H1 (cell line): Measurements from ENCODE around the gene TTC8. TPM values are rescaled to one million over a fixed set of nuclear protein-coding genes. Genes with fewer than 3 reads are reported as not detected.

ENCODE experiments used
- CTCF ChIA-PET: fragments of 300-600 bp; sonication (Branson Sonifier 250); formaldehyde crosslinking; loops from one replicate; lab custom pipeline; 2021; ENCODE audit not compliant: partially characterized antibody; lab: Charles Lee
- POLR2A ChIA-PET: fragments of 300-600 bp; sonication (Branson Sonifier 250); formaldehyde crosslinking; loops from one replicate; lab custom pipeline; 2021; ENCODE audit warnings: inconsistent platforms; ENCODE audit not compliant: partially characterized antibody; lab: Charles Lee
- DNase-seq, 2 experiments: peaks; one replicate each; pipeline versions ENCODE4 v3.0.0 to v3.0.0-alpha.2; 2010 to 2022; ENCODE audit warnings: low spot score in 2 of 2, low read depth in 1 of 2, mixed read lengths in 1 of 2
- FAIRE-seq: peaks from 2 replicates; lab custom pipeline; 2011; peaks lifted over from hg19 to GRCh38; lab: Jason Lieb, UNC
- H2AFZ ChIP-seq: 2 replicates; pipeline ENCODE4 v1.8.1; 2012; ENCODE audit warnings: low read length, inconsistent platforms
- H2AK5ac ChIP-seq: 2 replicates; pipeline ENCODE4 v1.6.1; 2013; ENCODE audit warnings: low read depth, low read length
- H2BK120ac ChIP-seq: replicated peaks from 2 replicates; pipeline ENCODE3; 2013; ENCODE audit warnings: low read depth, low read length, inconsistent platforms
- H2BK12ac ChIP-seq: 2 replicates; pipeline ENCODE4 v1.6.1; 2013; ENCODE audit warnings: low read depth, low read length
- H2BK15ac ChIP-seq: 2 replicates; pipeline ENCODE4 v1.6.1; 2013; ENCODE audit warnings: low read length
- H2BK20ac ChIP-seq: 2 replicates; pipeline ENCODE4 v1.6.1; 2013; ENCODE audit warnings: low read length
- H2BK5ac ChIP-seq: 2 replicates; pipeline ENCODE4 v1.6.1; 2013; ENCODE audit warnings: low read depth, low read length
- H3K14ac ChIP-seq: 2 replicates; pipeline ENCODE4 v1.6.1; 2013; ENCODE audit warnings: inconsistent platforms; ENCODE audit not compliant: insufficient read length
- H3K18ac ChIP-seq: 2 replicates; pipeline ENCODE4 v1.6.1; 2013; ENCODE audit warnings: low read length; ENCODE audit errors: extremely low read depth
- H3K23ac ChIP-seq: 2 replicates; pipeline ENCODE4 v1.6.1; 2013; ENCODE audit warnings: inconsistent platforms; ENCODE audit not compliant: insufficient read length
- H3K23me2 ChIP-seq: 2 replicates; pipeline ENCODE4 v1.6.1; 2013; ENCODE audit warnings: low read depth, low read length
- H3K27ac ChIP-seq: 2 replicates; pipeline ENCODE4 v1.6.1; 2011; ENCODE audit warnings: low read depth, low read length, inconsistent platforms
- H3K27me3 ChIP-seq, 4 experiments: replicated peaks in 1 of 4; 1 replicate in 1 of 4; 2 replicates in 3 of 4; pipeline versions ENCODE4 v1.6.1 to v1.8.1; 2011 to 2013; ENCODE audit warnings: low read length in 3 of 4, mild to moderate bottlenecking in 3 of 4, inconsistent platforms in 2 of 4, mixed read lengths in 2 of 4, moderate library complexity in 1 of 4; ENCODE audit not compliant: control insufficient read depth in 3 of 4, insufficient read depth in 3 of 4; ENCODE audit errors: extremely low read depth in 1 of 4
- H3K36me3 ChIP-seq, 4 experiments: 2 replicates each; pipeline versions ENCODE4 v1.6.1 to v1.8.1; 2011 to 2013; ENCODE audit warnings: mild to moderate bottlenecking in 4 of 4, low read length in 3 of 4, moderate library complexity in 2 of 4, control low read depth in 1 of 4, inconsistent platforms in 1 of 4; ENCODE audit not compliant: insufficient read depth in 4 of 4, control insufficient read depth in 2 of 4
- H3K4ac ChIP-seq: replicated peaks from 2 replicates; pipeline ENCODE3; 2013; ENCODE audit warnings: low read length, low read depth, mixed read lengths, inconsistent platforms; ENCODE audit not compliant: insufficient read length
- H3K4me1 ChIP-seq, 4 experiments: replicated peaks in 1 of 4; 1 replicate in 1 of 4; 2 replicates in 3 of 4; pipeline versions ENCODE4 v1.6.1 to v1.8.1; 2011 to 2013; ENCODE audit warnings: low read length in 3 of 4, inconsistent platforms in 2 of 4, mixed read lengths in 1 of 4; ENCODE audit not compliant: insufficient read depth in 4 of 4, control insufficient read depth in 3 of 4
- H3K4me2 ChIP-seq, 2 experiments: 2 replicates each; pipeline versions ENCODE4 v1.6.1 to v1.8.1; 2011 to 2013; ENCODE audit warnings: low read depth in 2 of 2, low read length in 2 of 2, control low read depth in 1 of 2, inconsistent platforms in 1 of 2, mild to moderate bottlenecking in 1 of 2; ENCODE audit not compliant: insufficient read depth in 1 of 2
- H3K4me3 ChIP-seq, 4 experiments: fragments of 200-600, 300-600 bp in 1 of 4; sonication (generic), shearing (Covaris generic), sonication (Bioruptor Twin) in 1 of 4; 2 replicates each; pipeline versions ENCODE4 v1.5.1 to v1.8.1; 2011 to 2016; ENCODE audit warnings: low read length in 4 of 4, low read depth in 3 of 4, control low read depth in 2 of 4, inconsistent platforms in 2 of 4, mild to moderate bottlenecking in 2 of 4, mixed read lengths in 1 of 4, moderate library complexity in 1 of 4; ENCODE audit not compliant: insufficient read depth in 2 of 4; ENCODE audit errors: extremely low read depth in 1 of 4
- H3K56ac ChIP-seq: replicated peaks from 2 replicates; pipeline ENCODE3; 2013; ENCODE audit warnings: low read depth, mild to moderate bottlenecking, mixed read lengths, low read length, inconsistent platforms; ENCODE audit not compliant: insufficient read length
- H3K79me1 ChIP-seq: 2 replicates; pipeline ENCODE4 v1.6.1; 2013; ENCODE audit warnings: low read depth, low read length, control low read depth
- H3K79me2 ChIP-seq, 2 experiments: 2 replicates each; pipeline versions ENCODE4 v1.6.1 to v1.8.1; 2012 to 2013; ENCODE audit warnings: low read length in 2 of 2, mild to moderate bottlenecking in 2 of 2, inconsistent platforms in 1 of 2; ENCODE audit not compliant: insufficient read depth in 2 of 2, control insufficient read depth in 1 of 2
- H3K9ac ChIP-seq, 4 experiments: replicated peaks in 1 of 4; 1 replicate in 1 of 4; 2 replicates in 3 of 4; pipeline versions ENCODE4 v1.6.1 to v1.8.1; 2011 to 2013; ENCODE audit warnings: low read depth in 3 of 4, low read length in 3 of 4, control low read depth in 2 of 4, mild to moderate bottlenecking in 2 of 4, moderate library complexity in 2 of 4, inconsistent platforms in 1 of 4; ENCODE audit errors: extremely low read depth in 1 of 4
- H3K9me3 ChIP-seq, 2 experiments: 2 replicates each; pipeline versions ENCODE4 v1.6.1 to v1.8.1; 2012 to 2013; ENCODE audit warnings: mild to moderate bottlenecking in 2 of 2, moderate library complexity in 2 of 2, control low read depth in 1 of 2, inconsistent platforms in 1 of 2, low read depth in 1 of 2, low read length in 1 of 2, mixed read lengths in 1 of 2; ENCODE audit not compliant: insufficient read depth in 2 of 2
- H4K20me1 ChIP-seq, 2 experiments: replicated peaks in 1 of 2; 2 replicates each; pipeline versions ENCODE3 to v1.8.1; 2011 to 2013; ENCODE audit warnings: inconsistent platforms in 2 of 2, low read length in 2 of 2, mild to moderate bottlenecking in 1 of 2; ENCODE audit not compliant: insufficient read depth in 2 of 2, control insufficient read depth in 1 of 2
- H4K5ac ChIP-seq: 2 replicates; pipeline ENCODE4 v1.6.1; 2013; ENCODE audit warnings: low read length, low read depth, mixed read lengths, inconsistent platforms; ENCODE audit not compliant: insufficient read length
- H4K8ac ChIP-seq: 2 replicates; pipeline ENCODE4 v1.8.0; 2013; ENCODE audit warnings: mild to moderate bottlenecking, moderate library complexity, low read length, inconsistent platforms; ENCODE audit not compliant: insufficient read depth; ENCODE audit errors: extremely low read depth
- H4K91ac ChIP-seq: replicated peaks from 2 replicates; pipeline ENCODE3; 2013; ENCODE audit warnings: low read length, mixed read lengths, inconsistent platforms; ENCODE audit not compliant: insufficient read length
- ASH2L ChIP-seq: fragments of 200-600, 300-600 bp; sonication (generic); IDR thresholded peaks from one replicate; pipeline ENCODE4 v1.7.1; 2017; ENCODE audit warnings: low read length
- BRCA1 ChIP-seq: IDR thresholded peaks from 2 replicates; pipeline ENCODE4 v1.6.1; 2012; ENCODE audit warnings: low read depth, low read length, improper control_type of control experiment
- CHD2 ChIP-seq: IDR thresholded peaks from 2 replicates; pipeline ENCODE4 v1.6.1; 2012; ENCODE audit warnings: low read length, improper control_type of control experiment
- HDAC2 ChIP-seq, 2 experiments: fragments of 300-600 bp in 1 of 2; sonication (generic) in 1 of 2; IDR thresholded peaks; 2 replicates each; pipeline ENCODE4 v1.6.1; 2011 to 2012; ENCODE audit warnings: low read depth in 2 of 2, low read length in 2 of 2, mild to moderate bottlenecking in 2 of 2, moderate library complexity in 2 of 2, borderline replicate concordance in 1 of 2, inconsistent platforms in 1 of 2
- JUND ChIP-seq: IDR thresholded peaks from 2 replicates; pipeline ENCODE4 v1.6.1; 2011; ENCODE audit warnings: mild to moderate bottlenecking, improper control_type of control experiment, low read length
- KDM4A ChIP-seq: IDR thresholded peaks from one replicate; pipeline ENCODE4 v1.7.1; 2012; ENCODE audit warnings: low read depth, mild to moderate bottlenecking, moderate library complexity, low read length, inconsistent platforms; ENCODE audit not compliant: severe bottlenecking
- KDM5A ChIP-seq: fragments of 200-600 bp; IDR thresholded peaks from 2 replicates; pipeline ENCODE4 v1.7.1; 2012; ENCODE audit warnings: mild to moderate bottlenecking, low read length, inconsistent platforms, mixed read lengths
- POU5F1 ChIP-seq: IDR thresholded peaks from 2 replicates; pipeline ENCODE4 v1.6.1; 2011; ENCODE audit warnings: low read depth, mild to moderate bottlenecking, low read length, moderate library complexity
- RBBP5 ChIP-seq: IDR thresholded peaks from 2 replicates; pipeline ENCODE4 v1.7.1; 2012; ENCODE audit warnings: low read depth, mild to moderate bottlenecking, inconsistent platforms, low read length, moderate library complexity, borderline replicate concordance
- RNF2 ChIP-seq: fragments of 200-900, 300-1000 bp; sonication (generic); IDR thresholded peaks from 2 replicates; pipeline ENCODE4 v1.7.1; 2016; ENCODE audit warnings: borderline replicate concordance, low read depth, mild to moderate bottlenecking, antibody characterized with exemption, low read length; ENCODE audit not compliant: poor library complexity, severe bottlenecking; ENCODE audit errors: missing control alignments
- SP1 ChIP-seq: IDR thresholded peaks from 2 replicates; pipeline ENCODE4 v1.6.1; 2011; ENCODE audit warnings: low read depth, low read length
- SRF ChIP-seq: IDR thresholded peaks from 2 replicates; pipeline ENCODE4 v1.6.1; 2011; ENCODE audit warnings: mild to moderate bottlenecking, low read depth, low read length, moderate library complexity
- WGBS, 2 experiments: shearing (Covaris generic) in 1 of 2; methylation state at CpG; one replicate each; pipeline versions ENCODE4 v1.1.6 to v1.1.7; 2013 to 2015; ENCODE audit warnings: low lambda C conversion rate in 2 of 2, mixed read lengths in 2 of 2, inconsistent platforms in 1 of 2, low coverage in 1 of 2, missing lambda C conversion rate in 1 of 2; ENCODE audit not compliant: insufficient replicate concordance in 2 of 2, insufficient coverage in 1 of 2, insufficient read length in 1 of 2; ENCODE audit errors: extremely low coverage in 1 of 2, missing lambda C conversion rate in 1 of 2; 5-methylcytosine and 5-hydroxymethylcytosine counted together
- polyA plus RNA-seq, 7 experiments: library from polyadenylated mRNA; depleted of rRNA in 3 of 7; stranded (reverse) in 5 of 7; unstranded in 2 of 7; fragments of >200 nt in 5 of 7; fragments of 200-250 nt in 2 of 7; gene quantifications; 1 replicate in 5 of 7; 2 replicates in 1 of 7; 4 replicates in 1 of 7; pipeline versions ENCODE4 v1.2.1 to v1.2.3, GENCODE V29; 2011 to 2013; ENCODE audit warnings: missing spikeins in 2 of 7, mixed read lengths in 2 of 7
- total RNA-seq: library from RNA; stranded (reverse); fragmentation: NEBNext Ultra II Directional; extraction: Animal tissue kit (Norgen Biotek cat#: 25700); gene quantifications from 2 replicates; pipeline ENCODE4 v1.2.1, GENCODE V29; 2021

Gene TTC8
- total and polyA plus RNA-seq, 2 of the 8 experiments (the other 6 are each of a cell fraction or from before 2014, with no cell fraction given) = 13.1 to 13.5 TPM

DNA sequence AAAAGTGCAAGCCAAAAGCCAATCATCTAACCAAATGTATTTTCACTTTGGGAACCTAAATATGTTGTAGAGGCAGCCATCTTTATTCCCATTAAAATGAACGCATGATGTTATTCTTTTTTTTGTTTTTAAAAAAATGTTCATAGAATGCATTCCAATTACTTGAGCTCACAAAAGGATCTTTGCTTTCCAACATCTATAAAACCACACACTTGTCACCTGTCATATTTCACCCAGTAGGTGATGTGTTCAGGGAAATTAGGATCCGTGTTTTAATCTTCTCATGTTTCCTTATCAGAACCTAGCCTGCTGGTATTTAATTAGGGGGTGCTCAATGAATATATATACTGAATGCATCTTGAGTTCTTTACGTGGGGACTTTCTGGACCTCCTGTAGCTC, 13.6 kb downstream of the TTC8 start:
- no peak overlapping the region for H2BK12ac ChIP-seq
- no peak overlapping the region for H3K27ac ChIP-seq
- no peak overlapping the region for H2BK120ac ChIP-seq
- no peak for FAIRE-seq
- H3K4me2 ChIP-seq = no peak overlapping the region
- no peaks in the 10 kb centered on the region for H3K4me1 ChIP-seq
- H3K36me3 ChIP-seq = no peaks in the 10 kb centered on the region
- H3K79me1 ChIP-seq = peaks cover 2% of the 10 kb centered on the region; the same call in 1 of the 2 replicates
- H3K4me3 ChIP-seq = no peak overlapping the region
- no peak overlapping the region for H2BK20ac ChIP-seq
- no peak overlapping the region for H3K18ac ChIP-seq
- H4K20me1 ChIP-seq = no peaks in the 10 kb centered on the region
- no peak overlapping the region for H2BK15ac ChIP-seq
- no peaks in the 10 kb centered on the region for H3K9me3 ChIP-seq
- H2BK5ac ChIP-seq = no peak overlapping the region
- POLR2A ChIA-PET = no interaction called here
- H3K14ac ChIP-seq = no peak overlapping the region
- H3K79me2 ChIP-seq = 0 out of 4 replicates have a peak, but pooled peaks cover 0 to 2% of the 10 kb centered on the region in 2 experiments
- no peak overlapping the region for H4K91ac ChIP-seq
- WGBS, 2 experiments = 89% methylated on average over 3 of the region's 3 CpGs; no CpG with 5 or more reads in 1 of the 2 experiments
- no peak for DNase-seq
- H3K23me2 ChIP-seq = no peaks in the 10 kb centered on the region; the same call in 1 of the 2 replicates
- CTCF ChIA-PET = interaction anchor here (1.1 to 2.0 kb wide), 5 partner anchors 9 to 171 kb away, joined by 3 to 5 read pairs (median 4); no protein-coding TSS in a partner anchor
- no peak overlapping the region for H3K23ac ChIP-seq
- H4K8ac ChIP-seq = no peak overlapping the region
- H2AFZ ChIP-seq = no peak overlapping the region
- H3K27me3 ChIP-seq = no peaks in the 10 kb centered on the region
- no peak overlapping the region for H3K4ac ChIP-seq
- no peak overlapping the region for H3K56ac ChIP-seq
- H3K9ac ChIP-seq = no peak overlapping the region
- H4K5ac ChIP-seq = no peak overlapping the region
- no peak overlapping the region for H2AK5ac ChIP-seq
- TF ChIP-seq SP1 (no peak), ASH2L (no peak), RNF2 (no peak), SRF (no peak), BRCA1 (no peak), JUND (no peak), HDAC2 (IDR thresholded peaks at IDR 0.05; ENCODE audit: borderline replicate concordance in 1 of 2, low read depth in 2 of 2, low read length in 2 of 2) (no peak), CHD2 (no peak), POU5F1 (no peak), KDM5A (no peak), RBBP5 (no peak), KDM4A (no peak)
